ENCODE measurements around the gene ATP6V0B.

Gene ATP6V0B

DNA sequence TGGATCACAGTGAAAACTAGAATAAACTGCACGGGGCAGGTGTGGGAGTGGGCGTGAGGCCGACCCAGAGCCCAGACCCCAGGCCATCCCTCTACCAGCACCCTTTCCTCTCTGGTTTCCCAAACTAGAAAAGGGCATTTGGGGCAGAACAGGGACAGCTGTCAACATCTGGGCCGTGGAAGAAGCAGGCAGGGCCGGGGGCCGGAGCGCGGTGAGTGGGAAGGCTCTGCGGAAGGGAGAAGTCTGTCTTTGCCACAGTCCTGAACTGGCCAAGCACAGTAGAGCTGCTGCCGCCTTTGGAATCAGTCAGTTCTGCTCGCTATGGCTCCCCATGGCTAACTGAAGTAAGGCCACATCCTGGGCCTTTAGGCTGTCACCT is 23.2 kb downstream of the ATP6V0B start:
- TF ChIP-seq, protein P1, sequence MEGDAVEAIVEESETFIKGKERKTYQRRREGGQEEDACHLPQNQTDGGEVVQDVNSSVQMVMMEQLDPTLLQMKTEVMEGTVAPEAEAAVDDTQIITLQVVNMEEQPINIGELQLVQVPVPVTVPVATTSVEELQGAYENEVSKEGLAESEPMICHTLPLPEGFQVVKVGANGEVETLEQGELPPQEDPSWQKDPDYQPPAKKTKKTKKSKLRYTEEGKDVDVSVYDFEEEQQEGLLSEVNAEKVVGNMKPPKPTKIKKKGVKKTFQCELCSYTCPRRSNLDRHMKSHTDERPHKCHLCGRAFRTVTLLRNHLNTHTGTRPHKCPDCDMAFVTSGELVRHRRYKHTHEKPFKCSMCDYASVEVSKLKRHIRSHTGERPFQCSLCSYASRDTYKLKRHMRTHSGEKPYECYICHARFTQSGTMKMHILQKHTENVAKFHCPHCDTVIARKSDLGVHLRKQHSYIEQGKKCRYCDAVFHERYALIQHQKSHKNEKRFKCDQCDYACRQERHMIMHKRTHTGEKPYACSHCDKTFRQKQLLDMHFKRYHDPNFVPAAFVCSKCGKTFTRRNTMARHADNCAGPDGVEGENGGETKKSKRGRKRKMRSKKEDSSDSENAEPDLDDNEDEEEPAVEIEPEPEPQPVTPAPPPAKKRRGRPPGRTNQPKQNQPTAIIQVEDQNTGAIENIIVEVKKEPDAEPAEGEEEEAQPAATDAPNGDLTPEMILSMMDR (IDR thresholded peaks at IDR 0.05; ENCODE audit: extremely low read depth, missing control alignments) = no peak
- no peak for DNase-seq (ENCODE audit: low spot score)

GRCh38 chr1:43999455-43999854 is 24.7 kb downstream of the ATP6V0B start:
- no peak for DNase-seq (ENCODE audit: low spot score)
- TF ChIP-seq, protein P1 (IDR thresholded peaks at IDR 0.05; ENCODE audit: extremely low read depth, missing control alignments) = no peak

GRCh38 chr1:44000122-44000665 is 25.4 kb downstream of the ATP6V0B start:
- no peak for DNase-seq (ENCODE audit: low spot score)
- TF ChIP-seq, protein P1 (IDR thresholded peaks at IDR 0.05; ENCODE audit: extremely low read depth, missing control alignments) = no peak

- DNase-seq (ENCODE audit: low spot score) = no peak
- TF ChIP-seq, protein P1 (IDR thresholded peaks at IDR 0.05; ENCODE audit: extremely low read depth, missing control alignments) = no peak
Measured at GRCh38 chr1:44002165-44002564, 27.4 kb downstream of the ATP6V0B start.

- TF ChIP-seq, protein P1 (IDR thresholded peaks at IDR 0.05; ENCODE audit: extremely low read depth, missing control alignments) = no peak
- DNase-seq (ENCODE audit: low spot score) = no peak
Measured at GRCh38 chr1:44002606-44003157, 27.9 kb downstream of the ATP6V0B start.

- no peak for DNase-seq (ENCODE audit: low spot score)
- TF ChIP-seq, protein P1 (IDR thresholded peaks at IDR 0.05; ENCODE audit: extremely low read depth, missing control alignments) = no peak
Measured at GRCh38 chr1:44008259-44008658, 33.5 kb downstream of the ATP6V0B start.

DNA sequence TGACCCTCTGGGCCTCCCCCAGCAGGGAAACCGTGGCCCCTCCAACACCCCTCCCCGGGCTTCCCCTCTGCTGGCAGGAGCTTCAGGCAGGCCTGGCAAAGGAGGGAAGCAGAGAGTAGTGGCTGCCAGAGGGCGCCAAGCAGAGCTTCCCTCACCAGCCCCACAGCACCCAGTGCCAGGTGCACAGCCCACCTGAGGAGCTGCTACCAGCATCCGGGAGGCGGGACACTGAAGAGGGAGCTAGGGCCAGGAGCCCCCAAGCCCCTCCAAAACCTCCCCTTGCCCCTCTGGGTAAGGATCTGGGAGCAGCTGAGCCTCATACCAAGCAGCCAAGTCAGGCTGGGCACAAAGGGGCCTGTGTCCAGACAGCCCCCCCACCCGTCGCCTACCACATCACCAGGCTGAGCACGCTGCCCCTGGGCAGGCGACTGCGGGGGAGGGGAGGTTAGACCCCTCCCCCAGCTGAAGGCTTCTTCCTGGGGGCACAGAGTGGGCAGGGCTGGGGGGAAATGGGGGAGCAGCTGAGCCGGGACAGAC is 36.2 kb downstream of the ATP6V0B start:
- DNase-seq (ENCODE audit: low spot score) = no peak
- TF ChIP-seq, protein P1 (IDR thresholded peaks at IDR 0.05; ENCODE audit: extremely low read depth, missing control alignments) = no peak

Measured in GM20000 (cell line).